Neural cell (in vitro differentiated cells): ENCODE measurements around the gene TBC1D14. TPM values are rescaled to one million over a fixed set of nuclear protein-coding genes. Genes with fewer than 3 reads are reported as not detected.
"Not testable (repeated sequence)": the region's sequence is repeated elsewhere in the genome, so short reads cannot be mapped to it uniquely, and the experiment has no call there.

Source experiments
- H2AFZ ChIP-seq: fragments of 200-600, 300-800 bp; sonication (generic), shearing (Covaris generic); 2 replicates; pipeline ENCODE4 v1.6.0; 2014; ENCODE audit warnings: low read depth, mild to moderate bottlenecking, antibody characterized with exemption, low read length, moderate library complexity
- H3F3A ChIP-seq: fragments of 200-600 bp; shearing (Covaris generic); 2 replicates; pipeline ENCODE4 v1.6.1; 2016; ENCODE audit warnings: mild to moderate bottlenecking, moderate library complexity, mixed read lengths, antibody characterized with exemption, low read length; ENCODE audit not compliant: insufficient read depth, poor library complexity, severe bottlenecking
- H3K27ac ChIP-seq: fragments of 200-600, 300-800 bp; sonication (generic), shearing (Covaris generic); 2 replicates; pipeline ENCODE4 v1.5.1; 2014; ENCODE audit warnings: mild to moderate bottlenecking, low read length, moderate library complexity
- H3K27me3 ChIP-seq: fragments of 300-800, 200-600 bp; sonication (generic), shearing (Covaris generic); 2 replicates; pipeline ENCODE4 v1.6.0; 2014; ENCODE audit warnings: mild to moderate bottlenecking, low read depth, low read length, moderate library complexity; ENCODE audit not compliant: insufficient read depth
- H3K36me3 ChIP-seq: fragments of 300-800, 200-600 bp; sonication (generic), shearing (Covaris generic); 2 replicates; pipeline ENCODE4 v1.5.1; 2014; ENCODE audit warnings: mild to moderate bottlenecking, antibody characterized with exemption, low read length, moderate library complexity; ENCODE audit not compliant: insufficient read depth
- H3K4me2 ChIP-seq: fragments of 300-800, 200-600 bp; sonication (generic), shearing (Covaris generic); 2 replicates; pipeline ENCODE4 v1.6.0; 2014; ENCODE audit warnings: mild to moderate bottlenecking, low read length
- H3K4me3 ChIP-seq: fragments of 300-800, 200-600 bp; sonication (generic), shearing (Covaris generic); 2 replicates; pipeline ENCODE4 v1.5.1; 2014; ENCODE audit warnings: mild to moderate bottlenecking, low read length, moderate library complexity
- H3K79me2 ChIP-seq: fragments of 200-600 bp; shearing (Covaris generic); replicated peaks from 2 replicates; pipeline ENCODE4 v1.6.0; 2014; ENCODE audit warnings: mild to moderate bottlenecking, low read length, moderate library complexity; ENCODE audit not compliant: insufficient read depth
- H3K9ac ChIP-seq: fragments of 300-800, 200-600 bp; sonication (generic), shearing (Covaris generic); 2 replicates; pipeline ENCODE4 v1.6.1; 2016; ENCODE audit warnings: mild to moderate bottlenecking, low read length, mixed read lengths
- H3K9me2 ChIP-seq: fragments of 200-600 bp; shearing (Covaris generic); 2 replicates; pipeline ENCODE4 v1.6.1; 2016; ENCODE audit warnings: mild to moderate bottlenecking, low read length, mixed read lengths; ENCODE audit not compliant: insufficient read depth
- H3K9me3 ChIP-seq: fragments of 200-600, 300-800 bp; sonication (generic), shearing (Covaris generic); 2 replicates; pipeline ENCODE4 v1.6.1; 2016; ENCODE audit warnings: mild to moderate bottlenecking, mixed run types, low read length, moderate library complexity, mixed read lengths
- H4K20me1 ChIP-seq: fragments of 200-600 bp; shearing (Covaris generic); 2 replicates; pipeline ENCODE4 v1.6.1; 2016; ENCODE audit warnings: mild to moderate bottlenecking, mixed run types; ENCODE audit not compliant: insufficient read depth
- EP300 ChIP-seq: fragments of 450-650 bp; conservative IDR thresholded peaks from 2 replicates; pipeline ENCODE4 v1.6.1; 2014; ENCODE audit warnings: antibody characterized with exemption, mild to moderate bottlenecking, moderate library complexity; ENCODE audit not compliant: poor library complexity, severe bottlenecking
- EZH2 ChIP-seq: fragments of 200-600, 300-800 bp; shearing (Covaris generic), sonication (generic); IDR thresholded peaks from 2 replicates; pipeline ENCODE4 v1.6.1; 2014; ENCODE audit warnings: antibody characterized with exemption, low read length, borderline replicate concordance, mild to moderate bottlenecking; ENCODE audit not compliant: insufficient read depth, poor library complexity, severe bottlenecking
- POLR2AphosphoS5 ChIP-seq: IDR thresholded peaks from 2 replicates; pipeline ENCODE4 v1.6.1; 2012
- RAD21 ChIP-seq: fragments of 450-650 bp; conservative IDR thresholded peaks from 2 replicates; pipeline ENCODE4 v1.6.1; 2014; ENCODE audit warnings: antibody characterized with exemption, mild to moderate bottlenecking, moderate library complexity
- SMC3 ChIP-seq: fragments of 450-650 bp; conservative IDR thresholded peaks from 2 replicates; pipeline ENCODE4 v1.6.1; 2014; ENCODE audit warnings: antibody characterized with exemption, mild to moderate bottlenecking, moderate library complexity; ENCODE audit not compliant: poor library complexity
- TAF1 ChIP-seq: IDR thresholded peaks from 2 replicates; pipeline ENCODE4 v1.6.1; 2012; ENCODE audit warnings: low read depth
- polyA plus RNA-seq: library from polyadenylated mRNA; depleted of rRNA; stranded (reverse); fragments of >200 nt; gene quantifications from 2 replicates; pipeline ENCODE4 v1.2.3, GENCODE V29; 2014
- TF ChIP-seq, protein P1 (sequence below): fragments of 450-650 bp; IDR thresholded peaks from 2 replicates; pipeline ENCODE4 v1.5.1; 2014; ENCODE audit warnings: antibody characterized with exemption, mild to moderate bottlenecking, moderate library complexity; ENCODE audit not compliant: poor library complexity, severe bottlenecking
- TF ChIP-seq, protein P2 (sequence below): IDR thresholded peaks from 2 replicates; pipeline ENCODE4 v1.6.1; 2012; ENCODE audit warnings: borderline replicate concordance

TBC1D14 gene
- polyA plus RNA-seq, 1 donor from 2014 or later = 125 TPM

DNA sequence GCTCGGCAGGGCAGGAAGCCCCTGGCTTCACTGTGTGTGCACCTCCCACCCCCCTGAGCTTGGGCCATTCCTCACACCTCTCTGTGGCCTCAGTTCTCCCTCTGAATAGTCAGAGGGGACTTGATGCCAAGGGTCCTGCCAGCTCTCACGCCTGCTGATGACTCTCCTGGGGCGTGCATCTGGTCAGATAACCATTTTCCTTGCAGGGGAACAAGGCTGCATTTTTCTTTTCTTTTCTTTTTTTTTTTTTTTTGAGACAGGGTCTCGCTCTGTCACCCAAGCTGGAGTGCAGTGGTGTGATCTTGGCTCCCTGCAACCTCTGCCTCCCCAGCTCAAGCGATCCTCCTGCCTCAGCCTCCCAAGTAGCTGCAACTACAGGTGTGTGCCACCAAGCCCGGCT lies 3.1 kb upstream of the TBC1D14 start:
- not testable (repeated sequence) for H3K27ac ChIP-seq, H3K9ac ChIP-seq, H3F3A ChIP-seq, H3K79me2 ChIP-seq, H3K36me3 ChIP-seq, H3K9me2 ChIP-seq, H3K9me3 ChIP-seq, H4K20me1 ChIP-seq, H3K27me3 ChIP-seq, H3K4me2 ChIP-seq, H2AFZ ChIP-seq, H3K4me3 ChIP-seq

DNA sequence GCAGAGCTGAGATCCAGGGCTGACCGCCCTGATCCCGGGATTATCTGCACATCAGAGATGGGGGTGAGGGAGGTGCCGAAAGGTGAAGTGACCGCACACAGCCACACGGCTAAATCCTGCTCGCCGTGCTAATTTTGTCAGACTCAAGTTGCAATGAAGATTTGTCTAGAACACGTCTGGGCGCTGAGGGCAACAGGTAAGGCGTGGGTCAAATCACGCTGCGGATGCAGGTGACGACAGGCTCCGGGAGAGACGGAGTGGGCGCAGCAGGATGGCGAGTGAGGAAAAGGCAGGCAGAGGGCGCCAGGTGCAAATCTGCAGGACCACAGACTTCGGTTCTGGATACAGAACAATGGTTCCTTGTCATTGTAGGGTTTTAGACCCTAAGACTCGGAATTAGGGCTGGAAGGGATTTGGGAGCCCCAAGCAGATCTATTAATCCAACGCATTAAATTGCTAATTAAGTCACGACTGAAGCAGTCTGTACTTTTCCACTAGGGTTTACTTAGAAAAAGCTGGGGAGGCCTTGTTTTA lies 1.9 kb upstream of the TBC1D14 start:
- Histone ChIP-seq H3K9ac (no peak overlapping the region), H2AFZ (no peak overlapping the region), H3K9me3 (no peaks in the 10 kb centered on the region), H3K27me3 (no peaks in the 10 kb centered on the region), H3K4me3 (no peak overlapping the region), H3K36me3 (no peaks in the 10 kb centered on the region), H4K20me1 (no peaks in the 10 kb centered on the region), H3K27ac (no peak overlapping the region), H3K79me2 (peaks cover 9% of the 10 kb centered on the region), H3K9me2 (no peaks in the 10 kb centered on the region), H3F3A (no peaks in the 10 kb centered on the region), H3K4me2 (no peak overlapping the region)
- TF ChIP-seq EZH2 (no peak), SMC3 (peak; percentile 41), RAD21 (peak; percentile 39), EP300 (no peak), TAF1 (no peak), POLR2AphosphoS5 (no peak)
- TF ChIP-seq, protein P1, sequence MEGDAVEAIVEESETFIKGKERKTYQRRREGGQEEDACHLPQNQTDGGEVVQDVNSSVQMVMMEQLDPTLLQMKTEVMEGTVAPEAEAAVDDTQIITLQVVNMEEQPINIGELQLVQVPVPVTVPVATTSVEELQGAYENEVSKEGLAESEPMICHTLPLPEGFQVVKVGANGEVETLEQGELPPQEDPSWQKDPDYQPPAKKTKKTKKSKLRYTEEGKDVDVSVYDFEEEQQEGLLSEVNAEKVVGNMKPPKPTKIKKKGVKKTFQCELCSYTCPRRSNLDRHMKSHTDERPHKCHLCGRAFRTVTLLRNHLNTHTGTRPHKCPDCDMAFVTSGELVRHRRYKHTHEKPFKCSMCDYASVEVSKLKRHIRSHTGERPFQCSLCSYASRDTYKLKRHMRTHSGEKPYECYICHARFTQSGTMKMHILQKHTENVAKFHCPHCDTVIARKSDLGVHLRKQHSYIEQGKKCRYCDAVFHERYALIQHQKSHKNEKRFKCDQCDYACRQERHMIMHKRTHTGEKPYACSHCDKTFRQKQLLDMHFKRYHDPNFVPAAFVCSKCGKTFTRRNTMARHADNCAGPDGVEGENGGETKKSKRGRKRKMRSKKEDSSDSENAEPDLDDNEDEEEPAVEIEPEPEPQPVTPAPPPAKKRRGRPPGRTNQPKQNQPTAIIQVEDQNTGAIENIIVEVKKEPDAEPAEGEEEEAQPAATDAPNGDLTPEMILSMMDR = peak; percentile 55

DNA sequence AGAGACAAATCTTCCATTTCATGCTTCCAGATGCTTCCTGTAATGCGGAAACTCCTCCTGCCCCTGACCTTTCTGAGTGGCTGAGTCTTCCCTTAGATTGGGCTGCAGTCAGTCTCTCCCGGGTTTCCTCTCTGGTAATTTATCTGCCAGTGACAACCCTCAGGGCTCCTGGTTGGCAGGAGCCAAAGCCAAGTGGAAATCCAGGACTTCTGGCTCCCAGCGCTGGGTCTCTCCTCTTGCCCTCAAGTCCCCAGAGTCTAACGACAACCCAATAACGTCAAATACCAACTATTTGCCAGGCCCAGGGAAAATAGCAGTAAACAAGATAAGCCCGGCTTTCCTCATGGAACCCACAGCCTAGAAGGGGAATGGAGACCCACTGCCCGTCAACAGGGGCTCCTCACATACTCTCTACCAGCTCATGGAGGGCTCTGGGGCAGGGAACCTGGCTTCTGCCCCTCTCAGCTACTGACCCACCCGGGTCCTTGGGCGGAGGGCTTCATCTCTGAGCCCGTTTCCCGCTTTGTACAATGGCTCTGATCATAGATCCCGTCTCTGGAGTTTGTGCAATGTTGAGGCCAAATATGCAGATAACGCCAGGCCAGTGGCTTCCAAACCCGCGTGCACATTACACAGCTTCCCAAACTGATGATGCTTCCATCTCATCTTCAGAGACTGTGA lies 1.1 kb upstream of the TBC1D14 start:
- no peaks in the 10 kb centered on the region for H4K20me1 ChIP-seq
- peaks cover 13% of the 10 kb centered on the region for H3K79me2 ChIP-seq
- no peaks in the 10 kb centered on the region for H3K36me3 ChIP-seq
- H3K9me2 ChIP-seq = no peaks in the 10 kb centered on the region
- peak overlapping the region; percentile 69 for H2AFZ ChIP-seq
- peak overlapping the region; percentile 96 for H3K4me2 ChIP-seq
- H3K9ac ChIP-seq = peak overlapping the region; percentile 93
- TF ChIP-seq, protein P2, sequence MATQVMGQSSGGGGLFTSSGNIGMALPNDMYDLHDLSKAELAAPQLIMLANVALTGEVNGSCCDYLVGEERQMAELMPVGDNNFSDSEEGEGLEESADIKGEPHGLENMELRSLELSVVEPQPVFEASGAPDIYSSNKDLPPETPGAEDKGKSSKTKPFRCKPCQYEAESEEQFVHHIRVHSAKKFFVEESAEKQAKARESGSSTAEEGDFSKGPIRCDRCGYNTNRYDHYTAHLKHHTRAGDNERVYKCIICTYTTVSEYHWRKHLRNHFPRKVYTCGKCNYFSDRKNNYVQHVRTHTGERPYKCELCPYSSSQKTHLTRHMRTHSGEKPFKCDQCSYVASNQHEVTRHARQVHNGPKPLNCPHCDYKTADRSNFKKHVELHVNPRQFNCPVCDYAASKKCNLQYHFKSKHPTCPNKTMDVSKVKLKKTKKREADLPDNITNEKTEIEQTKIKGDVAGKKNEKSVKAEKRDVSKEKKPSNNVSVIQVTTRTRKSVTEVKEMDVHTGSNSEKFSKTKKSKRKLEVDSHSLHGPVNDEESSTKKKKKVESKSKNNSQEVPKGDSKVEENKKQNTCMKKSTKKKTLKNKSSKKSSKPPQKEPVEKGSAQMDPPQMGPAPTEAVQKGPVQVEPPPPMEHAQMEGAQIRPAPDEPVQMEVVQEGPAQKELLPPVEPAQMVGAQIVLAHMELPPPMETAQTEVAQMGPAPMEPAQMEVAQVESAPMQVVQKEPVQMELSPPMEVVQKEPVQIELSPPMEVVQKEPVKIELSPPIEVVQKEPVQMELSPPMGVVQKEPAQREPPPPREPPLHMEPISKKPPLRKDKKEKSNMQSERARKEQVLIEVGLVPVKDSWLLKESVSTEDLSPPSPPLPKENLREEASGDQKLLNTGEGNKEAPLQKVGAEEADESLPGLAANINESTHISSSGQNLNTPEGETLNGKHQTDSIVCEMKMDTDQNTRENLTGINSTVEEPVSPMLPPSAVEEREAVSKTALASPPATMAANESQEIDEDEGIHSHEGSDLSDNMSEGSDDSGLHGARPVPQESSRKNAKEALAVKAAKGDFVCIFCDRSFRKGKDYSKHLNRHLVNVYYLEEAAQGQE = no peak
- TF ChIP-seq, protein P1 = no peak
- no peaks in the 10 kb centered on the region for H3K9me3 ChIP-seq
- peak overlapping the region; percentile 89 for H3K27ac ChIP-seq
- H3K27me3 ChIP-seq = no peaks in the 10 kb centered on the region
- H3F3A ChIP-seq = no peaks in the 10 kb centered on the region
- H3K4me3 ChIP-seq = peak overlapping the region; percentile 82
